CD4-positive, alpha-beta T cell (primary cell): ENCODE measurements around the gene DNTT. TPM values are rescaled to one million over a fixed set of nuclear protein-coding genes. Genes with fewer than 3 reads are reported as not detected.

Source experiments
- ATAC-seq: fragments of 200-7000 bp; cut with Tn5 transposase; one replicate; pipeline ENCODE4 v1.10.0; 2022; ENCODE audit warnings: mild to moderate bottlenecking; ENCODE audit not compliant: poor library complexity
- CTCF ChIA-PET: fragments of 350-600 bp; sonication (Branson Sonifier 250); formaldehyde crosslinking; loops from one replicate; lab custom pipeline; 2021; ENCODE audit warnings: antibody characterized with exemption, inconsistent platforms; lab: Charles Lee
- POLR2A ChIA-PET: fragments of 350-600 bp; sonication (Branson Sonifier 250); formaldehyde crosslinking; loops from one replicate; lab custom pipeline; 2021; ENCODE audit warnings: antibody characterized with exemption, inconsistent platforms; lab: Charles Lee
- DNase-seq, 14 experiments: peaks; one replicate each; pipeline ENCODE4 v3.0.0-alpha.2; 2013 to 2020; ENCODE audit warnings: mixed read lengths in 2 of 14
- H3K27ac ChIP-seq, 2 donors: one replicate each; pipeline versions ENCODE4 v1.5.1 to v1.7.0; 2013; ENCODE audit warnings: low read length in 2 of 2, low read depth in 1 of 2, mild to moderate bottlenecking in 1 of 2
- H3K27me3 ChIP-seq, 2 experiments: 1 replicate in 1 of 2; 2 replicates in 1 of 2; pipeline versions ENCODE4 v1.6.1 to v1.7.0; 2013; ENCODE audit warnings: low read length in 2 of 2, control low read depth in 1 of 2, mild to moderate bottlenecking in 1 of 2, moderate library complexity in 1 of 2; ENCODE audit not compliant: insufficient read depth in 2 of 2, control insufficient read depth in 1 of 2
- H3K36me3 ChIP-seq: one replicate; pipeline ENCODE4 v1.6.1; 2013; ENCODE audit warnings: low read length, control low read depth; ENCODE audit not compliant: insufficient read depth
- H3K4me1 ChIP-seq: one replicate; pipeline ENCODE4 v1.6.1; 2013; ENCODE audit warnings: low read length, control low read depth; ENCODE audit not compliant: insufficient read depth
- H3K4me3 ChIP-seq: one replicate; pipeline ENCODE4 v1.5.1; 2013; ENCODE audit warnings: mild to moderate bottlenecking, low read length, moderate library complexity
- H3K9me3 ChIP-seq, 2 experiments: 1 replicate in 1 of 2; 2 replicates in 1 of 2; pipeline versions ENCODE4 v1.6.1 to v1.7.0; 2013; ENCODE audit warnings: low read length in 2 of 2, mild to moderate bottlenecking in 2 of 2, control low read depth in 1 of 2, moderate library complexity in 1 of 2; ENCODE audit not compliant: control insufficient read depth in 1 of 2, insufficient read depth in 1 of 2
- H3K27ac Mint-ChIP-seq: one replicate; pipeline ENCODE4 v1.8.0; 2020; ENCODE audit warnings: mixed read lengths
- H3K27me3 Mint-ChIP-seq: one replicate; pipeline ENCODE4 v1.8.0; 2021; ENCODE audit warnings: mixed read lengths
- H3K36me3 Mint-ChIP-seq: one replicate; pipeline ENCODE4 v1.8.0; 2021; ENCODE audit warnings: low read depth, mixed read lengths
- H3K4me1 Mint-ChIP-seq: one replicate; pipeline ENCODE4 v1.8.0; 2021; ENCODE audit warnings: low read depth, mixed read lengths
- H3K4me3 Mint-ChIP-seq: one replicate; pipeline ENCODE4 v1.8.0; 2020; ENCODE audit warnings: mild to moderate bottlenecking, mixed read lengths
- H3K9me3 Mint-ChIP-seq: one replicate; pipeline ENCODE4 v1.8.0; 2020; ENCODE audit warnings: mixed read lengths
- CTCF ChIP-seq: fragments of 200-600 bp; IDR thresholded peaks from one replicate; pipeline ENCODE4 v1.8.0; 2022; ENCODE audit warnings: antibody characterized with exemption, mild to moderate bottlenecking
- intact Hi-C, 2 experiments: fragments of 100-400 bp; cut with DNase I in 1 of 2; cut with micrococcal nuclease in 1 of 2; formaldehyde crosslinking; loops; one replicate each; pipeline versions ENCODE4 v1.15.1 to v1.9.0; 2023 to 2025; cut with DNase I, micrococcal nuclease
- total RNA-seq, 174 experiments: library from RNA in 2 of 174; stranded (reverse) in 2 of 174; gene quantifications; one replicate each; pipeline ENCODE4 v1.2.3 and lab custom pipeline; 2021 to 2026

DNTT gene
- total RNA-seq, 2 experiments from 2014 or later = 0.11 TPM; not detected in 1

- ATAC-seq = no peak
- H3K4me1 ChIP-seq = peaks cover 5% of the 10 kb centered on the region
- TF ChIP-seq CTCF = no peak
- H3K27me3 Mint-ChIP-seq = peaks cover 4% of the 10 kb centered on the region
- POLR2A ChIA-PET = no interaction called here
- no peak for DNase-seq
- no peak overlapping the region for H3K4me3 Mint-ChIP-seq
- H3K27ac ChIP-seq = no peak overlapping the region
- H3K9me3 Mint-ChIP-seq = no peaks in the 10 kb centered on the region
- no peaks in the 10 kb centered on the region for H3K36me3 ChIP-seq
- peaks cover 4% of the 10 kb centered on the region for H3K4me1 Mint-ChIP-seq
- intact Hi-C loops = loop anchor here (5.0 to 10.0 kb wide), 2 partner anchors 455 to 828 kb away; partner anchors contain the start of gene LCOR (in 1 of the 2)
- CTCF ChIA-PET = no interaction called here
- no peaks in the 10 kb centered on the region for H3K27me3 ChIP-seq
- H3K4me3 ChIP-seq = no peak overlapping the region
- H3K9me3 ChIP-seq = peaks cover 0 to 6% of the 10 kb centered on the region in 2 experiments
- H3K36me3 Mint-ChIP-seq = no peaks in the 10 kb centered on the region
- H3K27ac Mint-ChIP-seq = no peak overlapping the region
Measured at GRCh38 chr10:96379758-96380157, 75.5 kb downstream of the DNTT start.

- H3K4me3 Mint-ChIP-seq = no peak overlapping the region
- H3K36me3 ChIP-seq = no peaks in the 10 kb centered on the region
- ChIA-PET POLR2A (no interaction called here), CTCF (no interaction called here)
- no peak overlapping the region for H3K27ac ChIP-seq
- no peaks in the 10 kb centered on the region for H3K27me3 ChIP-seq
- H3K36me3 Mint-ChIP-seq = no peaks in the 10 kb centered on the region
- H3K9me3 ChIP-seq = peaks cover 0 to 6% of the 10 kb centered on the region in 2 experiments
- intact Hi-C loops = no loop called here
- H3K27me3 Mint-ChIP-seq = peaks cover 4% of the 10 kb centered on the region
- ATAC-seq (no peak), DNase-seq (peak in 2 of 14 experiments; percentile 36 to 59)
- H3K4me1 Mint-ChIP-seq = no peaks in the 10 kb centered on the region
- H3K9me3 Mint-ChIP-seq = no peaks in the 10 kb centered on the region
- no peak overlapping the region for H3K4me3 ChIP-seq
- no peak for TF ChIP-seq CTCF
- H3K27ac Mint-ChIP-seq = no peak overlapping the region
- H3K4me1 ChIP-seq = no peaks in the 10 kb centered on the region
Measured at GRCh38 chr10:96380821-96381220, 76.6 kb downstream of the DNTT start.

DNA sequence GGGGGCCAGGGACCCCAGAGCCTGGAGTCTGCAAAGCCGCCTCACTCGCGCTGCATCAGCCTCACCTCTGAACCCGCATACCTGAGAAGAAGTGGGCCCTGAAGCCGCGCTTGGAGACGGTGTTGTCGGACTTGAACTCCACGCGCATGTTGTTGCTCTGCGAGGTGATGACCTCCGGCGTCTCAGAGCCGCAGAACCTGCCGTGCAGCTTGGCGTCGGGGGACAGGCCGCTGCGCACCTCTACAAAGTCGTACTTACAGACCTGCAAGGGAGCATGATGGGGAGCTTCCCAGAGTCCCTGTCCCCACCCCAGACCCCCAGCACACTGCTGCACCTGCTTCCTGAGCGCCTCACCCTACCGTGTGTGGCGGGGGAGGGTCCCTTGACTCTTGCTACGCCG lies 80.3 kb downstream of the DNTT start:
- H3K27me3 Mint-ChIP-seq = peaks cover 4% of the 10 kb centered on the region
- no peaks in the 10 kb centered on the region for H3K9me3 Mint-ChIP-seq
- no peak overlapping the region for H3K27ac ChIP-seq
- H3K4me3 ChIP-seq = no peak overlapping the region
- DNase-seq (no peak), ATAC-seq (no peak)
- H3K36me3 ChIP-seq = no peaks in the 10 kb centered on the region
- H3K4me3 Mint-ChIP-seq = no peak overlapping the region
- no peaks in the 10 kb centered on the region for H3K36me3 Mint-ChIP-seq
- intact Hi-C loops = no loop called here
- CTCF ChIA-PET = no interaction called here
- H3K9me3 ChIP-seq = peaks cover 0 to 6% of the 10 kb centered on the region in 2 experiments
- no peak for TF ChIP-seq CTCF
- POLR2A ChIA-PET = no interaction called here
- H3K27ac Mint-ChIP-seq = no peak overlapping the region
- no peaks in the 10 kb centered on the region for H3K4me1 Mint-ChIP-seq
- no peaks in the 10 kb centered on the region for H3K27me3 ChIP-seq
- no peaks in the 10 kb centered on the region for H3K4me1 ChIP-seq
